GM21576 (cell line): ENCODE measurements around the gene WTIP.
"Not testable (repeated sequence)": the region's sequence is repeated elsewhere in the genome, so short reads cannot be mapped to it uniquely, and the experiment has no call there.

Experiments used
- ATAC-seq: cut with Tn5 transposase; IDR thresholded peaks from one replicate; pipeline ENCODE4 v1.9.1; 2021; ENCODE audit warnings: mild to moderate bottlenecking, moderate library complexity; ENCODE audit not compliant: unreplicated experiment

Gene WTIP

DNA sequence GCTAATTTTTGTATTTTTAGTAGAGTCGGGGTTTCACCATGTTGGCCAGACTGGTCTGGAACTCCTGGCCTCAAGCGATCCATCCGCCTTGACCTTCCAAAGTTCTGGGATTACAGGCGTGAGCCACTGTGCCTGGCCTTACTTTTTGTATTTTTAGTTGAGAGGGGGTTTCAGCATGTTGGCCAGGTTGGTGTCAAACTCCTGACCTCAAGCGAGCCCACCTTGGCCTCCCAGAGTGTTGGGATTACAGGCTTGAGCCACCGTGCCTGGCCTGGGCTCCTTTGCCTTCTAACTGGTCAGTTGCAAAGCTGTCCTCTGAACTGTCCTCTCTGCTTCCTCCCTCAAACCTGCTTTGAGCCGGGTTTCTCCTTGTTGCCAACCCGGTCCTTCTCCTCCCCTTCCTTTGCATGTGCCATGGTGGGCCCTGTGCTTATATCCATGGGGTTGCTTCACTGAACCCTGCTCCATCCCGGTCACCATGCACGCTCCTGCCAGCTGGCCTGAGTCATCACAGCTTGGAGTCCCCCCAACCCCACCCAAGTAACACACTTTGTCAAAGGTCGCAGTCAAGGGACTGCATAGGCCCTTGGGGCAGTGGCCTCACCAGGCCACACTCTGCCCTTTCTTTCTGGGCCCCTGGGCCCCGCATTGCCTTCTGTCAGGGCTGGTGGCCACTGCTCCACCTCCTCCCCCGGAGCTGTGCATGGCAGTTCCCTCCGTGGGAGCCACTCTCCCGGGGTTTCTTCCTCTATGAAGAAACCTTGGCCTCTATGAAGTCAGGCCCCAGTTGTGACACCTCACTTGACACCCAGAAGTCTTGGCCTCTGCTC is 21.2 kb downstream of the WTIP start:
- no peak for ATAC-seq

DNA sequence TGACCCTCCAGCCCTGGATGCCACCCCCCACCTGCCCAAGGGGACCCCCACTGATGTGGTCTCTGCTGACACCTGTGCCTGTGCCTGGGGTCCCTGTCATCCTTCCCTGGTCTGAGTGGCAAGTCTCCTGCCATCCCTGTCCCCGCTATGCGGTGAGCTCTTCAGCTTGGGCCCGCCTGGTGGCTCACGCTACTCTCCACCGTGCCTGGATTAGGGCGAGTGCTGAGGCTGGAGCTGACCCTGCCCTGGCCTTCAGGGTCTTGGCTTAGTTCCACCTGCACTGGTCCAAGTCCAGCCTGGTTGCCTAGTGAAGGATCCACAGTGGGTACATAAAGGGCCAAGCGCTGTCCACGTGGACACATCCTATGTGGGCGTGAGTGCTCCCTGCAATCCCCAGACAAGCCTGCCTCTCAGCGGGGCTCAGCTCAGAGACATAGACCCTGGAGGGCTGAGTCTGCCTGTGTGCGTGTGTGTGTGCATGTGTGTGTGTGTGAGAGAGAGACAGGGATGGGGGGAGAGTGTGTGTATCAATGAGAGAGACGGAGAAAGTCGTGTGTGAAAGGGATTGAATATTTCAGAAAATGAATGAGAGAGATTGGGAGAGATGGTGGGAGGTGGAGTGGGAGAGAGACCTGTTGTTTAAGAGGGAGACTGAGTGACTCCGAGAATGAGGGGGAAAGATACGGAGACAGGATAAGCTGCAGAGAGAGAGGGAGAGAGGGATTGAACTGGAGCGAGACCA is 22.1 kb downstream of the WTIP start:
- no peak for ATAC-seq

GRCh38 chr19:34504273-34504808 is 22.8 kb downstream of the WTIP start:
- no peak for ATAC-seq

GRCh38 chr19:34504809-34505291 is 23.3 kb downstream of the WTIP start:
- no peak for ATAC-seq

- no peak for ATAC-seq
Observed at GRCh38 chr19:34505321-34506025, 23.9 kb downstream of the WTIP start.

GRCh38 chr19:34506026-34506370 is 24.4 kb downstream of the WTIP start:
- ATAC-seq: no peak

DNA sequence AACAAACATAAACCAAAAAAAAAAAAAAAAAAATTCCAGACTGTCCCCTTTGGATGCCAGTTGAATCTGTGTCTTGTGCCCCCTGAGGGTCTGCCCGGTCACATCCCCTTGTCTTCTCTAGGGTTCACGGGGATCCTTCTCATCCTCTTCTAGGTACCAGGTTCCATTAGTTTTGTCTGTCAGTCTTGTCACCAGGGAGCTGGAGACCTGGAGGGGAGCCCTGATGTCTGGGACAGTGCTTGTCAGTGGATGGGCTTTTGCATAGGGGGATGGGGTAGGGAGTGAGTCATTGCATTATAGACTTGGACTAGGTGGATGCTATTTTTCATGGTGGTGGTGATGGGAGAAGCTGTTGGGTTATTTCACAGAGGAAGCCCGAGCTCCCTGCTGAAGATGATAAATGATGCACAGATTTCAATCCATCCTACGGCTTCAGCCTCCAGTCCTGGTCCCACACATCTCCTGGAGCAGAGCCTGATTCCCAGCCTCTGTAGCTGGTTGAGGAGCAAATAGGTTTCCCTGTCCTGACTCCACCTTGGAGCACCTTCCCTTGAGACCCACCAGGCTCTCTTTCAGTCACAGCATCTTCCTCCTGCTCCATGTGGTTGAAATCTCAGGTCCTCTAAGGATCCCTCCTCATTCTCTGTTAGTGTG is 26.0 kb downstream of the WTIP start:
- no peak for ATAC-seq

GRCh38 chr19:34508540-34508939 is 27.0 kb downstream of the WTIP start:
- ATAC-seq: no peak

- ATAC-seq: not testable (repeated sequence)
Observed at GRCh38 chr19:34510904-34511303, 29.3 kb downstream of the WTIP start.

DNA sequence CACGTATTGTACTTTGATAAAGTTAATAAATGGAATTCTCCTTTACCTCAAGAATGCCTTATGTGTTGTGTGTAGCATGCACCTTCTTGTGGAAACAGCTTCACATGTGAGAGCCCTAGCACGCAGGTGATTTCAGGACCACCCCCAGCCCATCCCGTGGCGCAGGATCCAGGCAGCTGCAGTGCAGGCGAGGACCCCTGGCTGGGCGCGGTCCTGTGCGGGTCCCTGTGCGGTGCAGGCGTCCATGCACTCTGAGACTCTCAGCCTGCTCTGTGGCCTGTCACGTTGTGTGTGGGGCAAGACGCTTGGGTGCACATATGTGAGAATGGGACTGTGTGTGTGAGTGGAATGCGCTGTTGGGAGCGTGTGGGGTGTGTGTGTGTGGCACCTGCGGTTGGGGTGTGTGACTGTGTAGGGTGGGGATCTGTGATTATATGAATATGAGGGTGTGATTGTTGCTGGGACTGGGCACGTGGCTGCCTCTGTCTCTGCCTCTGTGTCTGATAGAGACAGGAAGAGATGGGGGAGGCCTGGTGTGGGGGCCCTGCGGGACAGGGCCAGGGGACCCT is 30.8 kb downstream of the WTIP start:
- ATAC-seq: no peak

DNA sequence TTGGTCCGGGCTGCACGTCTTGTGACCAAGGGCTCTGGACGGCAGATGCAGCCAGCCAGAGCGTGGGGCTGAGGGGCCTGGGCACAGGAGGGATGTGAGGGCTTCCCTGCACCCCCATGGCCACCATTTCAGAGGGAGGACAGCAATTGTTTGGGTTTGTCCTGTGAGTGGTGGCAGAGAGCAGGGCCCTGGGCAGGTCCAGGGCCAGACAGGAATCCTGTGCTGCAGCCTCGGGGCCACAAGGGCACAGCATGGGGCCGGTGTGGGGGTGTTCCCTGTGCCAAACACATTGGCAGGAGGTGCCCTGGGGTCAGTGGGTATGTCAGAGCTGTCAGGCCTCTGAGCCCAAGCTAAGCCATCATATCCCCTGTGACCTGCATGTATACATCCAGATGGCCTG is 32.2 kb downstream of the WTIP start:
- ATAC-seq: no peak

- no peak for ATAC-seq
Observed at GRCh38 chr19:34519602-34520001, 38.0 kb downstream of the WTIP start.

DNA sequence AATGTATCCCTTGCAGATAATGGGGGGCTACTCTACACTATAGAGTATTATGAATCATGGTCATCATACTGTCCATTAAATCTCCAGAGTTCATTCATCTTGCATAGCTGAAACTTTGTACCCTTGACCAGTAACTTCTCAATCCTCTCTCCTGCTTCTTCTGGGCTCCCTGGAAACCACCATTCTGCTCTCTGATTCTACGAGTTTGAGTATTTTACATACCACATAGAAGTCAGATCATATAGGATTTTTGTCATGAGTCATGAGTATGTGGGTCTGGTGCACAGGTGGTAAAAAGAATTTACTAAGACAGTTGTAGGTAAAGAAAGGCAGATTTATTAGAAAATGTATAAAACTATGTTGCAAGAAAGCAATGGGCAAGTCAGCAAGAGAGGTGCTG is 41.9 kb downstream of the WTIP start:
- ATAC-seq: no peak

GRCh38 chr19:34525001-34525400 is 43.4 kb downstream of the WTIP start:
- no peak for ATAC-seq

- ATAC-seq: no peak
Observed at GRCh38 chr19:34534206-34534605, 52.6 kb downstream of the WTIP start.

DNA sequence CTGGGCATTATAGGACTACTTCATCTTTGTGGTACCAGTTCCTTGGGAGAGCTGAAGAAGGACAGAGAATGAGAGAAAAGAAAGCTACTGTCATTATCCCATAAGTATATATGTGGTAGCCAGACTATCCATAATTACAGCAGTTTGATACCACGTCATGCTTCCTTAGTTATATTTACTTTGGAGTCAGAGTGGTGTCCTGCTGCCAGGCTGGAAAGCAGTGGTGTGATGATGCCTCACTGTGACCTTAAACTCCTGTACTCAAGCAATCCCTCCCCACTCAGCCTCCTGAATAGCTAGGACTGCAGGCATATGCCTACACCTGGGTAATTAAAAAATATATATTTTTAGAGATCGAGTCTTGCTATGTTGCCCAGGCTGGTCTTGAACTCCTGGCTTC is 57.8 kb downstream of the WTIP start:
- ATAC-seq: no peak

DNA sequence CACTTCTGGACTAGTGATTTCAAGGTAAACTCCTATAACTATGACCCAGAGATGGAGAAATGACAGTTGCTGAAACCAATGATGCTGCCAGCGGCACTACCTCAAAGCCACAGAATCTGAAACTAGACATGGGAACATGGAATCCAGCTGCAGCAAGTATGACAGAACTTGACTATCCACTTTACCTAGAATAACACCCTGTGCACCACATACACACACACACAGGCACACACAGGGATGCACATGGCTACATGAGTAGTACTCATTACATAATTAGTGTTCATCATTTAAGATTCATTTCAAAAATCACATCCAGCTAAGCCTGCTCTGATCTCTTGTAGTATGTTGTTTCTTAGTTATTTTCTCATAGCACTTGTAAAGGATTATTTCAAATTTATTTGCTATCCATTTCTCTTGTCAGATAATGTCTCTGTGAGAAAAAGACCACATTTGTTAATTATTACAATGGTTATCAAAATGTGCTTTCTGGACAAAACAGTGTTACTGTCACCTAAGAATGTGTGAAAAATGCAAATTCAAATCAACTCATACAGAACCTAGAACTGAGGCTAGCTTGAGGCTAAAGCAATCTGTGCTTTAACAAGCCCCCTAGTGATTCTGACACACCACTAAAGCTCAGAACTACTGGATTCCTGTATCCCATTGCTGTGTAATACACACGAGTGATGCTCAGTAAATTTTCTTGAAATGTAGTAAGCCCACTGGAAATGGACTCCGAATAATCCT is 59.4 kb downstream of the WTIP start:
- no peak for ATAC-seq

GRCh38 chr19:34549833-34550232 is 68.3 kb downstream of the WTIP start:
- no peak for ATAC-seq

GRCh38 chr19:34555447-34555846 is 73.9 kb downstream of the WTIP start:
- ATAC-seq: no peak

DNA sequence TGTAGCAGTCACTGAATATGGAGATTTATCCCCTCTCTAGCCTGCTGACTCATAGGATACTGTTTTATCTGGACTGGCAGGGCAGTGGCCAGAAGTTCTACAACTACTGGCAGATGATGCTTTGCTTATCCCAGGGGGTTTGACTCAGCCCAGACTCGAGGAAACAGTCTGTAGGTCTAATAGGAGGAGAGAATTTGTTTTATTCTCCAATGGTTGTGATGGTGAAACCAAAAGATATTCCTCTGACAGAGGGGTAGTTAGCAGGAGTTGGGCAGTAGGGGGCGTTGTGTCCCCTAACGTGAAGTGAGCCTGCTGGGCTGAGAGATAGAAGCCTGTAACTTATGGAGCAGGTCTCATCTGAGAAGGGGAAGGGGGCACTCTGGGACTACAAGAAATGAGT is 74.9 kb downstream of the WTIP start:
- ATAC-seq: no peak
